ENCODE results near the gene PLA2R1.

Gene PLA2R1

DNA sequence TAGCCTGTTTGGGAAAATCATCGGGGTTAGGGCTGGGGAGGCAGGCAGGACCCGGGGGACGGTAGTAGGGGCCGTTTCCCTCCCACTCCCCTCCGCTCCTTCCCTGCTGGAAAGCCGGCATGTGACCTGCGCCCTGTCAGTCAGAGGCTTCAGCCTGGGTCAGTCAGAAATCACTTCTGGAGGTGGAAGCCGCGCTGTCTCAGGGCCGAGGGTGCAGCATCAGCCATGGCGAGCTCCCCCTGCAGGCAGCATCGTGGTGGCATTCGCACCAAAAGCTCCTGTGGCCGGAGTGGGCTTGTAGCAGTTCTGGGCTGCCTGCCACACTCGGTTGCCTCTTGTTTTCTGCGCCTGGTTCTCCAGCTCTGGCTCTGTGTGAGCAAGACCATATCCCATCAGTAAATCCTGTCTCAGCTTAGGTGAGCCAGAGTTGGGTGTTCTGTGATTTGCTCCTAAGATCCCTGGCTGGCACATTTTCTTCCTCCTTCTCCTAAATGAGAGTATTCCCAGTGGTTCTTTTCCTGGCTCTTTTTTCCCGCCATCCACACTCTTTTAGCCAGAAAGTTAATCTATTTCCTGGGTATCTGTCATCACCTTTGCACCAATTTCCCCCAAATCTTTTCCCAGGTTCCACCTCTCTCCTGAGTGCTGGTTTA is 140.5 kb downstream of the PLA2R1 start:
- no peaks in the 10 kb centered on the region for H3K27me3 ChIP-seq (ENCODE audit: control insufficient read depth in 1 of 2, insufficient read depth in 2 of 2, low read length in 2 of 2)
- peak overlapping the region in 1 of 2 donors; percentile 41 for H3K4me3 ChIP-seq (ENCODE audit: low read depth in 1 of 2, low read length in 2 of 2)
- H3K27ac ChIP-seq (ENCODE audit: low read depth, low read length) = no peak overlapping the region
- H3K4me1 ChIP-seq (ENCODE audit: control insufficient read depth in 1 of 2, insufficient read depth in 2 of 2, low read length in 2 of 2) = no peaks in the 10 kb centered on the region
- H3K36me3 ChIP-seq (ENCODE audit: control insufficient read depth in 1 of 2, insufficient read depth in 2 of 2, low read length in 2 of 2) = no peaks in the 10 kb centered on the region
- no peaks in the 10 kb centered on the region for H3K9me3 ChIP-seq (ENCODE audit: control insufficient read depth in 1 of 2, low read length in 2 of 2)
- no peak overlapping the region for H3K9ac ChIP-seq (ENCODE audit: low read depth in 1 of 2, low read length in 2 of 2)

GRCh38 chr2:159916511-159916910 is 145.9 kb downstream of the PLA2R1 start:
- Histone ChIP-seq H3K9me3 (ENCODE audit: control insufficient read depth in 1 of 2, low read length in 2 of 2) (no peaks in the 10 kb centered on the region), H3K4me3 (ENCODE audit: low read depth in 1 of 2, low read length in 2 of 2) (no peak overlapping the region), H3K27me3 (ENCODE audit: control insufficient read depth in 1 of 2, insufficient read depth in 2 of 2, low read length in 2 of 2) (no peaks in the 10 kb centered on the region), H3K9ac (ENCODE audit: low read depth in 1 of 2, low read length in 2 of 2) (no peak overlapping the region), H3K36me3 (ENCODE audit: control insufficient read depth in 1 of 2, insufficient read depth in 2 of 2, low read length in 2 of 2) (no peaks in the 10 kb centered on the region), H3K4me1 (ENCODE audit: control insufficient read depth in 1 of 2, insufficient read depth in 2 of 2, low read length in 2 of 2) (peaks cover 0 to under 1% of the 10 kb centered on the region in 2 donors), H3K27ac (ENCODE audit: low read depth, low read length) (no peak overlapping the region)

- Histone ChIP-seq H3K27me3 (ENCODE audit: control insufficient read depth in 1 of 2, insufficient read depth in 2 of 2, low read length in 2 of 2) (no peaks in the 10 kb centered on the region), H3K4me1 (ENCODE audit: control insufficient read depth in 1 of 2, insufficient read depth in 2 of 2, low read length in 2 of 2) (peaks cover 0 to 5% of the 10 kb centered on the region in 2 donors), H3K4me3 (ENCODE audit: low read depth in 1 of 2, low read length in 2 of 2) (no peak overlapping the region), H3K9me3 (ENCODE audit: control insufficient read depth in 1 of 2, low read length in 2 of 2) (no peaks in the 10 kb centered on the region), H3K36me3 (ENCODE audit: control insufficient read depth in 1 of 2, insufficient read depth in 2 of 2, low read length in 2 of 2) (no peaks in the 10 kb centered on the region), H3K27ac (ENCODE audit: low read depth, low read length) (no peak overlapping the region), H3K9ac (ENCODE audit: low read depth in 1 of 2, low read length in 2 of 2) (no peak overlapping the region)
These were observed 148.5 kb downstream of the PLA2R1 start for GRCh38 chr2:159913900-159914299.

GRCh38 chr2:159912580-159912979 is 149.8 kb downstream of the PLA2R1 start:
- H3K9me3 ChIP-seq (ENCODE audit: control insufficient read depth in 1 of 2, low read length in 2 of 2) = no peaks in the 10 kb centered on the region
- H3K4me3 ChIP-seq (ENCODE audit: low read depth in 1 of 2, low read length in 2 of 2) = no peak overlapping the region
- no peak overlapping the region for H3K9ac ChIP-seq (ENCODE audit: low read depth in 1 of 2, low read length in 2 of 2)
- no peak overlapping the region for H3K27ac ChIP-seq (ENCODE audit: low read depth, low read length)
- no peaks in the 10 kb centered on the region for H3K36me3 ChIP-seq (ENCODE audit: control insufficient read depth in 1 of 2, insufficient read depth in 2 of 2, low read length in 2 of 2)
- no peaks in the 10 kb centered on the region for H3K27me3 ChIP-seq (ENCODE audit: control insufficient read depth in 1 of 2, insufficient read depth in 2 of 2, low read length in 2 of 2)
- peaks cover 0 to 5% of the 10 kb centered on the region in 2 donors for H3K4me1 ChIP-seq (ENCODE audit: control insufficient read depth in 1 of 2, insufficient read depth in 2 of 2, low read length in 2 of 2)

DNA sequence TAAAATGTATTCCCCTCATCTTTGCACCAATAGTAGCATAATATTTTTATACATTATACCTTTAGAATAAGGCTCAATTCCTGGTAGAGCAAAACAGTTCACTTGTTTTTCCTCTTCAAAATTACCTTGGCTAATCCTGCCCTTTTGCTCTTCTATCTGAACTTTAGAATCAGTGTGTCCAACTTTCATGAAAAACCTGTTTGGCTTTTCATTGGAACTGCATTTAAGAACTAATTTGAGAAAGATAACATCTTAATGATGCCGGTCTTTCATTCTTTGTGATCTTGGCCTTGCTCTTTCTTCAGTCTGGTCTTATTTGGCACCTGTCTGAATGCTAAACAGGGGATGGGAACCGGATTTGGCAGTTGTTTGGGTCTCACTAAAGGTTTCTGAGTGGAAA is 151.5 kb downstream of the PLA2R1 start:
- Histone ChIP-seq H3K4me1 (ENCODE audit: control insufficient read depth in 1 of 2, insufficient read depth in 2 of 2, low read length in 2 of 2) (peaks cover 10 to 11% of the 10 kb centered on the region in 2 donors), H3K27me3 (ENCODE audit: control insufficient read depth in 1 of 2, insufficient read depth in 2 of 2, low read length in 2 of 2) (no peaks in the 10 kb centered on the region), H3K4me3 (ENCODE audit: low read depth in 1 of 2, low read length in 2 of 2) (no peak overlapping the region), H3K9me3 (ENCODE audit: control insufficient read depth in 1 of 2, low read length in 2 of 2) (no peaks in the 10 kb centered on the region), H3K36me3 (ENCODE audit: control insufficient read depth in 1 of 2, insufficient read depth in 2 of 2, low read length in 2 of 2) (no peaks in the 10 kb centered on the region), H3K9ac (ENCODE audit: low read depth in 1 of 2, low read length in 2 of 2) (no peak overlapping the region), H3K27ac (ENCODE audit: low read depth, low read length) (no peak overlapping the region)

DNA sequence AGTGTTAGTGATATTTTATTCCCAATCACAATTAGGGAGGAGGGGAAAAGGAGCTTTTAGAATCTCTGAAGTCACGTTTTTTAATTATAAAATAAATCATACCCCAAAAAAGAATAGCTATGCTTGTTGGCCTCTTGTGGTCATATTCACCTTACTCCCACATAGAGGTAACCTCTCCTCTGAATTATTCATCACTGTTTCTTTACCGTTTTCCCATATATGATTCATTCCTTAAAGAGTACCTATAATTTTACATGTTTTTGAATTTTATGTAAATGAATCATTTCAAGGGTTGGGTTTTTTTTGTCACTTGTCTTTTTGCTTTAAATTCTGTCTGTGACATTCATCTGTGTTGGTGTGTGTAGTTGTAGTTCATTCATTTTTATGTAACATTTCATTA is 153.8 kb downstream of the PLA2R1 start:
- Histone ChIP-seq H3K4me3 (ENCODE audit: low read depth in 1 of 2, low read length in 2 of 2) (no peak overlapping the region), H3K9me3 (ENCODE audit: control insufficient read depth in 1 of 2, low read length in 2 of 2) (no peaks in the 10 kb centered on the region)

DNA sequence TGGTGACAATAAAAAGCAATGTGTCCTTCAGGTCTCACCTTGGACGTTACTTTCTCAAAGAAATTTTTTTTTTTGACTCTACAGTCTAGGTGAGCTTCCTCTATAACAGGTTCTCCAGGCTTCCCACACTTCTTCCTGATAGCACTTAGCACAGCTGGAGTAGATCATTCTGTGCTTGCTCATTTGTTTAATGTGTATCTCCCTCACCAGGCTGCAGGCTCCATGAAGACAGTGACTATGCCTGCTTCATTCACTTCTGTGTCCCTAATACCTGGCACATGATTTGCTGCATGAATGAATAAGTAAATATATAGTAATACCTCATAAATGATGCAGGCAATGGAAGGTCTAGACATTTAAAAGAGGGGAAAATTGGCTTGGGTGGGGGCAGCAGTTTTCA is 154.5 kb downstream of the PLA2R1 start:
- no peak overlapping the region for H3K4me3 ChIP-seq (ENCODE audit: low read depth in 1 of 2, low read length in 2 of 2)
- no peak overlapping the region for H3K27ac ChIP-seq (ENCODE audit: low read depth, low read length)
- H3K36me3 ChIP-seq (ENCODE audit: control insufficient read depth in 1 of 2, insufficient read depth in 2 of 2, low read length in 2 of 2) = no peaks in the 10 kb centered on the region
- peaks cover 21 to 29% of the 10 kb centered on the region in 2 donors for H3K4me1 ChIP-seq (ENCODE audit: control insufficient read depth in 1 of 2, insufficient read depth in 2 of 2, low read length in 2 of 2)
- no peaks in the 10 kb centered on the region for H3K27me3 ChIP-seq (ENCODE audit: control insufficient read depth in 1 of 2, insufficient read depth in 2 of 2, low read length in 2 of 2)
- no peak overlapping the region for H3K9ac ChIP-seq (ENCODE audit: low read depth in 1 of 2, low read length in 2 of 2)
- no peaks in the 10 kb centered on the region for H3K9me3 ChIP-seq (ENCODE audit: control insufficient read depth in 1 of 2, low read length in 2 of 2)

More for the DNA sequence above, 153.8 kb downstream of the PLA2R1 start:
- Histone ChIP-seq H3K27me3 (ENCODE audit: control insufficient read depth in 1 of 2, insufficient read depth in 2 of 2, low read length in 2 of 2) (no peaks in the 10 kb centered on the region), H3K9ac (ENCODE audit: low read depth in 1 of 2, low read length in 2 of 2) (no peak overlapping the region), H3K36me3 (ENCODE audit: control insufficient read depth in 1 of 2, insufficient read depth in 2 of 2, low read length in 2 of 2) (no peaks in the 10 kb centered on the region), H3K27ac (ENCODE audit: low read depth, low read length) (no peak overlapping the region), H3K4me1 (ENCODE audit: control insufficient read depth in 1 of 2, insufficient read depth in 2 of 2, low read length in 2 of 2) (peaks cover 18 to 26% of the 10 kb centered on the region in 2 donors)

DNA sequence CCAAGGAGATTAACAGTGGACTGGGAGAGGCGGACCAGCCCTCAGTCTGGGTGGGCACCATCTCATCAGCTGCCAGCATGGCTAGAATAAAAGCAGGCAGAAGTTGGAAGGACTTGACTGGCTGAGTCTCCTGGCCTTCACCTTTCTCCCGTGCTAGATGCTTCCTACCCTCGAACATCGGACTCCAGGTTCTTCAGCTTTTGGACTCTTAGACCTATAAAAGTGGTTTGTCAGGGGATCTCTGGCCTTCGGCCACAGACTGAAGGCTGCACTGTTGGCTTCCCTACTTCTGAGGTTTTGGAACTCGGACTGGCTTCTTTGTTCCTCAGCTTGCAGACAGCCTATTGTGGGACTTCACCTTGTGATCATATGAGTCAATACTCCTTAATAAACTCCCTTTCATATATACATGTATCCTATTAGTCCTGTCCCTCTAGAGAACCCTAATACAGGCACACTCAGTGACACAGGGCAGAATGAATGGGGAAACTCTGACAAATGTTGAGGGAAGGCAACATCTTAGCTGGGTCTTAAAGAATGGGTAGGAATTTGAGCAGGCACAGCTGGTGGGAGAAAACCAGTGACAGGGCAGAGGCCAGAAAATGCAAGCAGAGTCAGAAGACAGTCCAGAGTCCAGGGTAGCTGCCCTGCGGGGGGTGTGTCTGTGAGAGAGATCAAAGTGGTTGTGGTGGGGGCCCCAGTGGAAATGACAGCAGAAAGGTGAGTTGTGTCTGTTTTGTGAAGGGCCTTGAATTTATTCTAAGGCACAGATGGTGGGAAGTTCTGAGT is 156.3 kb downstream of the PLA2R1 start:
- Histone ChIP-seq H3K36me3 (ENCODE audit: control insufficient read depth in 1 of 2, insufficient read depth in 2 of 2, low read length in 2 of 2) (no peaks in the 10 kb centered on the region), H3K27ac (ENCODE audit: low read depth, low read length) (no peak overlapping the region), H3K4me1 (ENCODE audit: control insufficient read depth in 1 of 2, insufficient read depth in 2 of 2, low read length in 2 of 2) (peaks cover 24 to 36% of the 10 kb centered on the region in 2 donors), H3K9me3 (ENCODE audit: control insufficient read depth in 1 of 2, low read length in 2 of 2) (no peaks in the 10 kb centered on the region), H3K9ac (ENCODE audit: low read depth in 1 of 2, low read length in 2 of 2) (no peak overlapping the region), H3K4me3 (ENCODE audit: low read depth in 1 of 2, low read length in 2 of 2) (peak overlapping the region in 1 of 2 donors; percentile 88), H3K27me3 (ENCODE audit: control insufficient read depth in 1 of 2, insufficient read depth in 2 of 2, low read length in 2 of 2) (no peaks in the 10 kb centered on the region)

GRCh38 chr2:159904959-159905305 is 157.5 kb downstream of the PLA2R1 start:
- H3K9ac ChIP-seq (ENCODE audit: low read depth in 1 of 2, low read length in 2 of 2) = peak overlapping the region; percentile 30 to 79
- H3K27ac ChIP-seq (ENCODE audit: low read depth, low read length) = peak overlapping the region; percentile 33
- no peaks in the 10 kb centered on the region for H3K9me3 ChIP-seq (ENCODE audit: control insufficient read depth in 1 of 2, low read length in 2 of 2)
- H3K4me1 ChIP-seq (ENCODE audit: control insufficient read depth in 1 of 2, insufficient read depth in 2 of 2, low read length in 2 of 2) = peaks cover 23 to 36% of the 10 kb centered on the region in 2 donors
- H3K27me3 ChIP-seq (ENCODE audit: control insufficient read depth in 1 of 2, insufficient read depth in 2 of 2, low read length in 2 of 2) = no peaks in the 10 kb centered on the region
- H3K4me3 ChIP-seq (ENCODE audit: low read depth in 1 of 2, low read length in 2 of 2) = peak overlapping the region; percentile 88
- no peaks in the 10 kb centered on the region for H3K36me3 ChIP-seq (ENCODE audit: control insufficient read depth in 1 of 2, insufficient read depth in 2 of 2, low read length in 2 of 2)

DNA sequence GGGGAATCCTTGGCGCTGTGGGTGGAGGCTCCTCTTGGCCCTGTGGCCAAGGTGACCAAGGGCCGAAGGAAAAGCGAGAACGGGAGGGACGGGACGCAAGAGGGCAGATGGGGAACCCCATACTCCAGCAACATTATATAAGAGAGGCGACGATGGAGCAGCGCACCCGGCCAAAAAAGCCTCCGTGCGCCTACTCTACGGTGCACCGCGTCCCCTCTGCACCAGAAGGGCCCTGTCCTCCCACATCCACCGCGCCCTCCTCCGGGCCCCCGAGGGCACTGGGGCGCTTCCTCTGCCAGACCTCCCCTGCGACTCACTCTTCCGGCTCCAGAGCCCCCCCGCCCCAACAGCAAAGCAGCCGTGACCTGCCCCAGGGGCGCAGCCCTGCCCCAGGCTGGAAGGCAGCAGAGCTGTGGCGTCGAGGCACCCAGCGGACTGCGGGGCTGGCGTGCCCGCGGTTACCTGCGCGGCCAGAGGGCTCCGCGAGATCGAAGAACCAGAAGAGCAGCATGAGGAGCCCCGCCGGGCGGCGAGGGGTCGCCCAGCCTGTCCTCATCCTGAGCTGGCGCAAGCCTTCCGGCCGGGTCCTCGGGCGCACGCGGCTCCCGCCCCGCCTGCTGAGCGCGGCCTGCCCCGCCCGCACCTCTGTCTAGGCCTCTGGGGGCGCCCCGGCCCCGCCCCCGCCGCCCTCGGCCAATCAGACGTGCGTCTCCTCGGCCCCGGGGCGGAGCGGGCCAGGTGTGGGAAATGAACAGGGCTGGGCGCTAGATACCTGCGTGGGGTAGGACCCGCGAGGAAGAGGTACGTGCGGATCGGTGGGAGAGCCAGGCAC is 158.1 kb downstream of the PLA2R1 start, which contains the start of gene LY75:
TSS of gene LY75 (minus strand) at position 630 of the 832 bp plus-strand sequence.
- H3K9ac ChIP-seq (ENCODE audit: low read depth in 1 of 2, low read length in 2 of 2) = peak within 1 kb of the TSS; percentile 60 to 79
- peak within 1 kb of the TSS; percentile 88 for H3K4me3 ChIP-seq (ENCODE audit: low read depth in 1 of 2, low read length in 2 of 2)
- no peaks in the 10 kb centered on the region for H3K36me3 ChIP-seq (ENCODE audit: control insufficient read depth in 1 of 2, insufficient read depth in 2 of 2, low read length in 2 of 2)
- peaks cover 23 to 36% of the 10 kb centered on the region in 2 donors for H3K4me1 ChIP-seq (ENCODE audit: control insufficient read depth in 1 of 2, insufficient read depth in 2 of 2, low read length in 2 of 2)
- peak within 1 kb of the TSS; percentile 33 for H3K27ac ChIP-seq (ENCODE audit: low read depth, low read length)
- H3K9me3 ChIP-seq (ENCODE audit: control insufficient read depth in 1 of 2, low read length in 2 of 2) = no peaks in the 10 kb centered on the region
- H3K27me3 ChIP-seq (ENCODE audit: control insufficient read depth in 1 of 2, insufficient read depth in 2 of 2, low read length in 2 of 2) = no peaks in the 10 kb centered on the region
